Tibial nerve (tissue), 4 donors: ENCODE measurements around the gene TBL1X. TPM values are rescaled to one million over a fixed set of nuclear protein-coding genes. Genes with fewer than 3 reads are reported as not detected.
"Not testable (repeated sequence)": the region's sequence is repeated elsewhere in the genome, so short reads cannot be mapped to it uniquely, and the experiment has no call there.

Source experiments
- DNase-seq, 2 donors: peaks; one replicate each; pipeline ENCODE4 v3.0.0-alpha.2; 2019; ENCODE audit warnings: low spot score in 2 of 2
- H3K27ac ChIP-seq, 4 donors: fragments of 200-600 bp; sonication (generic) in 3 of 4; one replicate each; pipeline ENCODE4 v1.5.1; 2017 to 2019; ENCODE audit warnings: mild to moderate bottlenecking in 1 of 4
- H3K27me3 ChIP-seq, 2 donors: fragments of 200-600 bp; sonication (generic) in 1 of 2; one replicate each; pipeline versions ENCODE4 v1.5.1 to v1.6.0; 2017 to 2019
- H3K36me3 ChIP-seq, 3 donors: fragments of 200-600 bp; sonication (generic); one replicate each; pipeline ENCODE4 v1.5.1; 2018 to 2019
- H3K4me1 ChIP-seq, 4 donors: fragments of 200-600 bp; sonication (generic) in 3 of 4; one replicate each; pipeline ENCODE4 v1.5.1; 2017 to 2019
- H3K4me3 ChIP-seq, 4 donors: fragments of 200-600 bp; sonication (generic) in 3 of 4; one replicate each; pipeline ENCODE4 v1.5.1; 2017 to 2019; ENCODE audit warnings: mild to moderate bottlenecking in 1 of 4, moderate library complexity in 1 of 4
- H3K9me3 ChIP-seq, 4 donors: fragments of 200-600 bp; sonication (generic) in 3 of 4; one replicate each; pipeline ENCODE4 v1.5.1; 2017 to 2019
- EP300 ChIP-seq, 2 donors: sonication (generic); formaldehyde crosslinking; IDR thresholded peaks; one replicate each; pipeline ENCODE4 v1.6.1; 2017; ENCODE audit warnings: antibody characterized with exemption in 2 of 2, mild to moderate bottlenecking in 1 of 2
- POLR2A ChIP-seq, 2 donors: fragments of 450-650 bp; IDR thresholded peaks; one replicate each; pipeline ENCODE4 v1.6.1; 2017; ENCODE audit warnings: antibody characterized with exemption in 2 of 2, mild to moderate bottlenecking in 2 of 2, moderate library complexity in 2 of 2
- WGBS, 2 donors: methylation state at CpG; one replicate each; pipeline ENCODE4 v1.1.5; 2018; 5-methylcytosine and 5-hydroxymethylcytosine counted together
- total RNA-seq, 4 donors: library from RNA; depleted of rRNA; stranded (reverse); fragments of >200 nt; gene quantifications; one replicate each; pipeline ENCODE4 v1.1.0, GENCODE V29; 2016
- TF ChIP-seq, protein P1 (sequence below), 5 experiments: fragments of 200-600 bp in 3 of 5; fragments of 450-650 bp in 2 of 5; sonication (generic) in 3 of 5; IDR thresholded peaks; one replicate each; pipeline ENCODE4 v1.5.1; 2016 to 2019; ENCODE audit warnings: antibody characterized with exemption in 5 of 5, mild to moderate bottlenecking in 3 of 5, moderate library complexity in 2 of 5

Gene TBL1X
- total RNA-seq, 4 donors from 2014 or later = 12.2 to 25.2 (median 19.5) TPM

DNA sequence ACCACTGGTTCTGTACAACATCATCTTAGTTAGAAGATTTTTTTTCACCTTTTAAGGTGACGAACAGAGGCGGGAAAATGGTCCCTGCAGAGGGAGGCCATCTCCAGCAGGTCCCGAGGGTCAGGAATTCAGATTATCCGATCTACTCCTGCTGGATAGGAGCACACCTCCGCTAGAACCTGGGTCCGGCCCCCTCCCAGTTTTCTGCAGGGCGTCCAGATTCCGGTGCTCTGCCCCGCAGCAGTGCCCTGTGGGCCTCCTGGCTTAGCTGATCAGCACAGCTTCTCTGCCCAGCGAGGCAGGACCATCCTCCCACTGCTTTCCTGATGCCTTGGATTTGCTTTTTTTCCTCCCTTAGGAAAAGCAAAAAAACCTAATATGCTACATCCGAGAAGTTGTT, 2.3 kb downstream of the TBL1X start:
- no peaks in the 10 kb centered on the region for H3K36me3 ChIP-seq
- H3K4me3 ChIP-seq = no peak overlapping the region
- 47 to 49% methylated on average over 5 to 11 of the region's 11 CpGs for WGBS, 2 donors
- no peaks in the 10 kb centered on the region for H3K9me3 ChIP-seq
- H3K27me3 ChIP-seq = peaks cover 0 to 15% of the 10 kb centered on the region in 2 donors
- TF ChIP-seq EP300 (IDR thresholded peaks at IDR 0.05) (no peak), POLR2A (IDR thresholded peaks at IDR 0.05) (no peak)
- TF ChIP-seq, protein P1, sequence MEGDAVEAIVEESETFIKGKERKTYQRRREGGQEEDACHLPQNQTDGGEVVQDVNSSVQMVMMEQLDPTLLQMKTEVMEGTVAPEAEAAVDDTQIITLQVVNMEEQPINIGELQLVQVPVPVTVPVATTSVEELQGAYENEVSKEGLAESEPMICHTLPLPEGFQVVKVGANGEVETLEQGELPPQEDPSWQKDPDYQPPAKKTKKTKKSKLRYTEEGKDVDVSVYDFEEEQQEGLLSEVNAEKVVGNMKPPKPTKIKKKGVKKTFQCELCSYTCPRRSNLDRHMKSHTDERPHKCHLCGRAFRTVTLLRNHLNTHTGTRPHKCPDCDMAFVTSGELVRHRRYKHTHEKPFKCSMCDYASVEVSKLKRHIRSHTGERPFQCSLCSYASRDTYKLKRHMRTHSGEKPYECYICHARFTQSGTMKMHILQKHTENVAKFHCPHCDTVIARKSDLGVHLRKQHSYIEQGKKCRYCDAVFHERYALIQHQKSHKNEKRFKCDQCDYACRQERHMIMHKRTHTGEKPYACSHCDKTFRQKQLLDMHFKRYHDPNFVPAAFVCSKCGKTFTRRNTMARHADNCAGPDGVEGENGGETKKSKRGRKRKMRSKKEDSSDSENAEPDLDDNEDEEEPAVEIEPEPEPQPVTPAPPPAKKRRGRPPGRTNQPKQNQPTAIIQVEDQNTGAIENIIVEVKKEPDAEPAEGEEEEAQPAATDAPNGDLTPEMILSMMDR (IDR thresholded peaks at IDR 0.05) = no peak
- no peak overlapping the region for H3K27ac ChIP-seq
- no peak for DNase-seq
- H3K4me1 ChIP-seq = peaks cover 0 to 35% (median 6%) of the 10 kb centered on the region in 4 donors

DNA sequence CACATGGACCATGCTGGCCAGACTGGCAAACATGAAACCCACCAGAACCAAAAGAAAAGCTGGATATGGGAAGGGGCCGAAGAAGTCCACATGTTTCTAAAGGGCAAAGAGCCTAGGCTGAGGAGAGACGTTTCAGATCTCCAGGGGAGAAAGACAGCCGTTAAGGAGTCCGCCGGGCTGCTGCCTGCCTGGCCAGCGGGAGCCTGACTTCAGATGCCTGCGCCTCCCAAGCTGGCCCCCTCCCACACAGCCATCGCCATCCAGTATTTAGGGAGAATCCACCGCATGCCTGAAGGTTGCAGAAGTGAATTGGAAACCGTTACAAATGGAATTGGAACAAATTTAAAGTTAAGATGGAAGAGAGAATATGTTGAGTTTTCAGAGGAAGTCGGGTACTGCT, 2.9 kb downstream of the TBL1X start:
- Histone ChIP-seq H3K4me3 (no peak overlapping the region), H3K27ac (no peak overlapping the region), H3K4me1 (peaks cover 0 to 29% (median 4%) of the 10 kb centered on the region in 4 donors), H3K36me3 (no peaks in the 10 kb centered on the region), H3K9me3 (no peaks in the 10 kb centered on the region), H3K27me3 (peaks cover 0 to 15% of the 10 kb centered on the region in 2 donors)
- no peak for DNase-seq
- 25 to 39% methylated on average over 11 of the region's 11 CpGs for WGBS, 2 donors
- TF ChIP-seq EP300 (IDR thresholded peaks at IDR 0.05) = no peak
- TF ChIP-seq, protein P1 (IDR thresholded peaks at IDR 0.05) = no peak
- no peak for TF ChIP-seq POLR2A (IDR thresholded peaks at IDR 0.05)

DNA sequence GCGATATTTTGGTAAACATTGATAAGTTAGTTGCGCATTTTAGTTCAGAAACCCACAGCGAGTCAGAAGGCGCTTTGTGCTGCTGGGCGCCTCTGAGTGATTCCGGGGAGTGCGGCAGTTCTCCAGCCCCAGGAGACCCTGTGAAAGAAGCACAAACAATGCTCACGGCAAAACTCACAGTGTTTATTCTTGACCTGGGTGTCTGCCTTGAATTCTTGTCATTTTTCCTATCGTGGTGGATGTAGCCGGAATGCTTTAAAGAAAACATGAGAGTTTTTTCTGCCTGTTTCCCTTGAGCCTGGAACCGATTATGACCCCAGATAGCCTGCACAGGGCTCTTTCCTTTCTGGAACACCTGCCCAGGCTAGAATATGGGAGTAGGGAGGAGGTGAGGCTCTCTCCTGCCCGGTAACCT, 6.7 kb downstream of the TBL1X start:
- H3K36me3 ChIP-seq = no peaks in the 10 kb centered on the region
- H3K9me3 ChIP-seq = no peaks in the 10 kb centered on the region
- H3K4me3 ChIP-seq = no peak overlapping the region
- WGBS, 2 donors = 63 to 67% methylated on average over 12 of the region's 12 CpGs
- peaks cover 0 to 10% (median 4%) of the 10 kb centered on the region in 4 donors for H3K4me1 ChIP-seq
- DNase-seq = no peak
- no peaks in the 10 kb centered on the region for H3K27me3 ChIP-seq
- no peak overlapping the region for H3K27ac ChIP-seq
- TF ChIP-seq EP300 (IDR thresholded peaks at IDR 0.05) (no peak), POLR2A (IDR thresholded peaks at IDR 0.05) (no peak)
- TF ChIP-seq, protein P1 (IDR thresholded peaks at IDR 0.05) = no peak

DNA sequence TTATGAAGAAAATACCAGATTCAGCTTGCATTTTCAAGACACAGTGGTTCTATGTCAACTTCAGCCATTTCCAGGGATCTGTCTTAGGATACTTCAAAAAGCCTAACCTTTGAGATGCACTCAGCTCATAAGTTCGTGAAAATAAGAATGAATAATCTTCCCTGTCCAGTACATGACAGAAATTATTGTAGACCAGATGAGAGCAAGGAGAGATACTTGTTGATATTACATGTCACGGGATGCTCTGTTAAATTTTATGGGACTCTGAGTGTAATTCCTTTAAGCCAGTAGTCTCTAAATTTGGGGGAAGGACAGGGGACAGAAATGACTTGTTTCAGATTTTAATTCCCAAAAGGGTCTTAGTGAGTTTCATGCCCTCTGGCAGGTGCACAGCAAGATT, 8.8 kb downstream of the TBL1X start:
- Histone ChIP-seq H3K4me3 (no peak overlapping the region), H3K9me3 (no peaks in the 10 kb centered on the region), H3K27ac (no peak overlapping the region), H3K27me3 (no peaks in the 10 kb centered on the region), H3K36me3 (no peaks in the 10 kb centered on the region), H3K4me1 (no peaks in the 10 kb centered on the region)
- no peak for DNase-seq
- TF ChIP-seq EP300 (IDR thresholded peaks at IDR 0.05) (no peak), POLR2A (IDR thresholded peaks at IDR 0.05) (no peak)
- TF ChIP-seq, protein P1 (IDR thresholded peaks at IDR 0.05) = no peak
- 75 to 89% methylated on average over 2 of the region's 2 CpGs for WGBS, 2 donors

DNA sequence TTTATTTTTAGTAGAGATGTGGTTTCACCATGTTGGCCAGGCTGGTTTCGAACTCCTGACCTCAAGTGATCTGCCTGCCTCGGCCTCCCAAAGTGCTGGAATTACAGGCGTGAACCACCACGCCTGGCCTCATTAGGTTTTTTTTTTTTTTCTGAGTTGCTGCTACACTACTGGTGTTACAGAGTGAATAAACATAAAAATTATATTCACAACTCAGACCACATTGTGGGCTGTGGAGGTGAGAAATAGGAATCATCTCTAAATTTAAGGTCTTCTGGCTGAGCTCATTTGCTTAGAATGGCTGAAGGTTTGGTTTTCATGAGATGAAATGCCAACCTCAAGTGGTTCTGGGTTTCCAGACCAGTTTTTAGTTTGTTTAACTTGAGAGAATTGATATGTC, 10.6 kb downstream of the TBL1X start:
- not testable (repeated sequence) for H3K36me3 ChIP-seq, H3K4me3 ChIP-seq, H3K27me3 ChIP-seq, H3K9me3 ChIP-seq, H3K4me1 ChIP-seq, DNase-seq, H3K27ac ChIP-seq
- WGBS, 2 donors = 88 to 94% methylated on average over 4 of the region's 4 CpGs

DNA sequence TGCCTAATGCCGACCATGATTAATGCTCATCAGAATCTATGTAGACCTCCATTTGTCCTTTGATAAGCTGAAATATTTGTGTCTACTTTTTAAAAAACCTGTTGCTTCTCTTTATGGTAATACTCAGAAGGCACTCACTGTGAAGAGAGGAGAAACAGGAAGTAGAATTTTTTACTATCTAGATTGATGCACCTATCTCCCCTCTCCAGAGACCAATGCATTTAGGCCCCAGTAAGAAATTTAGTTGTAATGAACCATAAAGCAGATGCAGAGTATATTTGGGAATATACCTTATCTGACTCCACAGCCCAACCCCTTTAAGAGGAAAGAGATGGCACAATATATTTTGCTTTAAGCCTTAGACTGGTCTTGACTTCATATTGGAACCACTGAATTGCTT, 11.1 kb downstream of the TBL1X start:
- Histone ChIP-seq H3K9me3 (no peaks in the 10 kb centered on the region), H3K27ac (no peak overlapping the region), H3K4me1 (no peaks in the 10 kb centered on the region), H3K4me3 (no peak overlapping the region), H3K36me3 (no peaks in the 10 kb centered on the region), H3K27me3 (no peaks in the 10 kb centered on the region)
- no peak for DNase-seq
- 88 to 93% methylated on average over 1 of the region's 1 CpG for WGBS, 2 donors
- TF ChIP-seq EP300 (IDR thresholded peaks at IDR 0.05) (no peak), POLR2A (IDR thresholded peaks at IDR 0.05) (no peak)
- TF ChIP-seq, protein P1 (IDR thresholded peaks at IDR 0.05) = no peak
